Body of pancreas (tissue), 4 donors: ENCODE results near the gene PCSK9. TPM values are rescaled to one million over a fixed set of nuclear protein-coding genes. Genes with fewer than 3 reads are reported as not detected.
A peak's percentile ranks its signal among the peaks of the same experiment; 100 is the strongest.

Experiments
- ATAC-seq: fragments of 150-250 bp; one replicate; pipeline ENCODE4 v1.9.1; 2016
- DNase-seq, 4 donors: peaks; one replicate each; pipeline ENCODE4 v3.0.0-alpha.2; 2019
- H3K27ac ChIP-seq, 4 donors: fragments of 200-600 bp; sonication (generic); 1 replicate in 3 of 4; 2 replicates in 1 of 4; pipeline versions ENCODE4 v1.5.1 to v1.6.1; 2016 to 2019; ENCODE audit warnings: mild to moderate bottlenecking in 1 of 4, mixed read lengths in 1 of 4, moderate library complexity in 1 of 4
- H3K27me3 ChIP-seq, 2 donors: fragments of 200-600 bp; sonication (generic); one replicate each; pipeline ENCODE4 v1.6.0; 2016; ENCODE audit warnings: mild to moderate bottlenecking in 1 of 2
- H3K36me3 ChIP-seq, 2 donors: fragments of 200-600 bp; sonication (generic); replicated peaks in 1 of 2; 2 replicates each; pipeline ENCODE4 v1.5.1; 2016; ENCODE audit warnings: low read depth in 2 of 2; ENCODE audit not compliant: insufficient read depth in 1 of 2
- H3K4me1 ChIP-seq: fragments of 200-600 bp; sonication (generic); one replicate; pipeline ENCODE4 v1.6.0; 2016
- H3K4me3 ChIP-seq, 2 donors: fragments of 200-600 bp; sonication (generic); 1 replicate in 1 of 2; 2 replicates in 1 of 2; pipeline ENCODE4 v1.5.1; 2016 to 2019
- H3K9me3 ChIP-seq, 3 donors: fragments of 200-600 bp; sonication (generic); 1 replicate in 2 of 3; 2 replicates in 1 of 3; pipeline ENCODE4 v1.5.1; 2016
- CTCF ChIP-seq, 7 experiments: fragments of 450-650 bp in 4 of 7; fragments of 200-600 bp in 3 of 7; sonication (generic) in 3 of 7; IDR thresholded peaks; one replicate each; pipeline ENCODE4 v1.5.1; 2016 to 2019; ENCODE audit warnings: antibody characterized with exemption in 7 of 7
- POLR2A ChIP-seq, 3 donors: fragments of 450-650 bp; IDR thresholded peaks; one replicate each; pipeline ENCODE4 v1.6.1; 2016; ENCODE audit warnings: antibody characterized with exemption in 3 of 3, mild to moderate bottlenecking in 2 of 3
- WGBS, 2 donors: methylation state at CpG; one replicate each; pipeline ENCODE4 v1.1.5; 2017; 5-methylcytosine and 5-hydroxymethylcytosine counted together
- intact Hi-C: fragments of 100-400 bp; cut with DNase I; formaldehyde crosslinking; loops from one replicate; pipeline ENCODE4 v1.15.1; 2023
- total RNA-seq, 2 donors: library from RNA; depleted of rRNA; stranded (reverse); fragments of >200 nt; gene quantifications; one replicate each; pipeline ENCODE4 v1.1.0, GENCODE V29; 2016

Gene PCSK9
- total RNA-seq, 2 donors from 2014 or later = 6.0 to 13.8 TPM

GRCh38 chr1:55071477-55071876 lies 32.1 kb downstream of the PCSK9 start:
- intact Hi-C loops = no loop called here
- H3K36me3 ChIP-seq = peaks cover 4 to 45% of the 10 kb centered on the region in 2 donors
- no peaks in the 10 kb centered on the region for H3K4me1 ChIP-seq
- H3K9me3 ChIP-seq = no peaks in the 10 kb centered on the region
- peak in 1 of 4 donors; percentile 33 for DNase-seq
- no peak overlapping the region for H3K27ac ChIP-seq
- ATAC-seq = peak; percentile 42
- WGBS, 2 donors = 41 to 53% methylated on average over 8 of the region's 8 CpGs
- TF ChIP-seq POLR2A (IDR thresholded peaks at IDR 0.05) (no peak), CTCF (IDR thresholded peaks at IDR 0.05) (peak in 1 of 7 experiments; percentile 13)
- H3K4me3 ChIP-seq = no peak overlapping the region
- H3K27me3 ChIP-seq = no peaks in the 10 kb centered on the region

- intact Hi-C loops = no loop called here
- DNase-seq (no peak), ATAC-seq (no peak)
- TF ChIP-seq POLR2A (IDR thresholded peaks at IDR 0.05) (no peak), CTCF (IDR thresholded peaks at IDR 0.05) (no peak)
- no peaks in the 10 kb centered on the region for H3K4me1 ChIP-seq
- no peaks in the 10 kb centered on the region for H3K27me3 ChIP-seq
- no peak overlapping the region for H3K4me3 ChIP-seq
- peaks cover 4 to 45% of the 10 kb centered on the region in 2 donors for H3K36me3 ChIP-seq
- 90 to 95% methylated on average over 3 of the region's 3 CpGs for WGBS, 2 donors
- H3K27ac ChIP-seq = no peak overlapping the region
- no peaks in the 10 kb centered on the region for H3K9me3 ChIP-seq
Observed at GRCh38 chr1:55073187-55073916, 34.0 kb downstream of the PCSK9 start.

GRCh38 chr1:55074455-55074854 lies 35.1 kb downstream of the PCSK9 start:
- ATAC-seq (no peak), DNase-seq (no peak)
- Histone ChIP-seq H3K36me3 (peaks cover 4 to 41% of the 10 kb centered on the region in 2 donors), H3K4me3 (no peak overlapping the region), H3K27ac (no peak overlapping the region), H3K27me3 (no peaks in the 10 kb centered on the region), H3K4me1 (no peaks in the 10 kb centered on the region), H3K9me3 (no peaks in the 10 kb centered on the region)
- TF ChIP-seq CTCF (IDR thresholded peaks at IDR 0.05) (no peak), POLR2A (IDR thresholded peaks at IDR 0.05) (no peak)
- 92 to 95% methylated on average over 2 of the region's 2 CpGs for WGBS, 2 donors
- intact Hi-C loops = no loop called here

GRCh38 chr1:55076356-55076755 lies 37.0 kb downstream of the PCSK9 start:
- DNase-seq (no peak), ATAC-seq (no peak)
- intact Hi-C loops = no loop called here
- no peaks in the 10 kb centered on the region for H3K27me3 ChIP-seq
- 90 to 91% methylated on average over 1 of the region's 1 CpG for WGBS, 2 donors
- H3K9me3 ChIP-seq = no peaks in the 10 kb centered on the region
- no peak for TF ChIP-seq POLR2A (IDR thresholded peaks at IDR 0.05)
- no peak for TF ChIP-seq CTCF (IDR thresholded peaks at IDR 0.05)
- no peak overlapping the region for H3K27ac ChIP-seq
- peaks cover 4% of the 10 kb centered on the region for H3K4me1 ChIP-seq
- H3K4me3 ChIP-seq = no peak overlapping the region
- H3K36me3 ChIP-seq = peaks cover 4 to 36% of the 10 kb centered on the region in 2 donors

- peaks cover 0 to 25% of the 10 kb centered on the region in 2 donors for H3K36me3 ChIP-seq
- no peaks in the 10 kb centered on the region for H3K27me3 ChIP-seq
- no peak for DNase-seq
- 74 to 76% methylated on average over 3 of the region's 3 CpGs for WGBS, 2 donors
- H3K9me3 ChIP-seq = no peaks in the 10 kb centered on the region
- no peak for TF ChIP-seq POLR2A (IDR thresholded peaks at IDR 0.05)
- no peak for TF ChIP-seq CTCF (IDR thresholded peaks at IDR 0.05)
- ATAC-seq = no peak
- H3K4me1 ChIP-seq = peaks cover 11% of the 10 kb centered on the region
- intact Hi-C loops = no loop called here
- H3K4me3 ChIP-seq = no peak overlapping the region
- H3K27ac ChIP-seq = no peak overlapping the region
Observed at GRCh38 chr1:55078470-55078869, 39.1 kb downstream of the PCSK9 start.
